ENCODE measurements around the gene AQP6. TPM values are rescaled to one million over a fixed set of nuclear protein-coding genes. Genes with fewer than 3 reads are reported as not detected.

Gene AQP6
- total RNA-seq, 1 experiment from 2014 or later, result 0.09 TPM

GRCh38 chr12:49982246-49983087 is 9.7 kb downstream of the AQP6 start:
- peaks cover 33% of the 10 kb centered on the region for H3K4me1 Mint-ChIP-seq
- POLR2A ChIA-PET, result no interaction called here
- peaks cover 3% of the 10 kb centered on the region for H3K36me3 Mint-ChIP-seq
- TF ChIP-seq STAT6 (CRISPR knock-in tag; conservative IDR thresholded peaks at IDR 0.05; ENCODE audit: low read depth), result no peak
- no peak for TF ChIP-seq FOXP4 (CRISPR knock-in tag; IDR thresholded peaks at IDR 0.05)
- no peak for TF ChIP-seq CREB1 (CRISPR knock-in tag; IDR thresholded peaks at IDR 0.05)
- no peak for TF ChIP-seq ZNF232 (CRISPR knock-in tag; IDR thresholded peaks at IDR 0.05)
- TF ChIP-seq MAX (CRISPR knock-in tag; IDR thresholded peaks at IDR 0.05), result no peak
- TF ChIP-seq ZNF138 (CRISPR knock-in tag; conservative IDR thresholded peaks at IDR 0.05), result no peak
- TF ChIP-seq OVOL2 (CRISPR knock-in tag; IDR thresholded peaks at IDR 0.05; ENCODE audit: borderline replicate concordance), result no peak
- DNase-seq (ENCODE audit: low spot score) (no peak), ATAC-seq (no peak)
- no peak overlapping the region for H3K4me3 Mint-ChIP-seq
- no peaks in the 10 kb centered on the region for H3K27me3 Mint-ChIP-seq (ENCODE audit: low read depth)
- H3K9me3 Mint-ChIP-seq, result no peaks in the 10 kb centered on the region
- CTCF ChIA-PET, result interaction anchor here (1.1 to 8.2 kb wide), 8 partner anchors 15 to 102 kb away, joined by 3 to 120 read pairs (median 5); partner anchors contain the start of gene SMARCD1
- H3K27ac Mint-ChIP-seq, result no peak overlapping the region

- Mint-ChIP-seq H3K4me1 (peaks cover 26% of the 10 kb centered on the region), H3K9me3 (no peaks in the 10 kb centered on the region), H3K36me3 (peaks cover 13% of the 10 kb centered on the region), H3K27me3 (ENCODE audit: low read depth) (no peaks in the 10 kb centered on the region), H3K4me3 (no peak overlapping the region), H3K27ac (no peak overlapping the region)
- ATAC-seq, result no peak
- ChIA-PET POLR2A (no interaction called here), CTCF (interaction anchor here (0.8 to 4.4 kb wide), 4 partner anchors 17 to 73 kb away, joined by 3 to 35 read pairs (median 6); no protein-coding TSS in a partner anchor)
- TF ChIP-seq ZNF263 (CRISPR knock-in tag; IDR thresholded peaks at IDR 0.05; ENCODE audit: low read depth) (no peak), JAZF1 (CRISPR knock-in tag; IDR thresholded peaks at IDR 0.05) (no peak), NFYB (CRISPR knock-in tag; conservative IDR thresholded peaks at IDR 0.05; ENCODE audit: low read depth) (no peak), PRRX2 (CRISPR knock-in tag; IDR thresholded peaks at IDR 0.05) (no peak), E2F4 (CRISPR knock-in tag; IDR thresholded peaks at IDR 0.05; ENCODE audit: borderline replicate concordance, low read depth) (no peak), TP53 (CRISPR knock-in tag; IDR thresholded peaks at IDR 0.05) (no peak), CREB1 (CRISPR knock-in tag; IDR thresholded peaks at IDR 0.05) (no peak), ATF1 (CRISPR knock-in tag; IDR thresholded peaks at IDR 0.05) (no peak), SMAD3 (CRISPR knock-in tag; IDR thresholded peaks at IDR 0.05; ENCODE audit: borderline replicate concordance) (no peak), ELF4 (CRISPR knock-in tag; IDR thresholded peaks at IDR 0.05; ENCODE audit: low read depth) (no peak), ZMAT4 (CRISPR knock-in tag; IDR thresholded peaks at IDR 0.05) (no peak), SMAD4 (CRISPR knock-in tag; IDR thresholded peaks at IDR 0.05) (no peak), ARID4B (CRISPR knock-in tag; IDR thresholded peaks at IDR 0.05; ENCODE audit: borderline replicate concordance) (no peak)
- DNase-seq (ENCODE audit: low spot score), result no peak
These were observed 11.1 kb downstream of the AQP6 start for GRCh38 chr12:49983892-49984291.

All from WTC11 (cell line).